ENCODE results near the gene RNF217. TPM values are rescaled to one million over a fixed set of nuclear protein-coding genes. Genes with fewer than 3 reads are reported as not detected.
A peak's percentile ranks its signal among the peaks of the same experiment; 100 is the strongest.
"Not testable (repeated sequence)": the region's sequence is repeated elsewhere in the genome, so short reads cannot be mapped to it uniquely, and the experiment has no call there.

Gene RNF217
- total RNA-seq, 1 donor from 2014 or later, result 25.5 TPM

GRCh38 chr6:124962639-124963415 is 590 bp downstream of the RNF217 start:
- TF ChIP-seq, protein P1, sequence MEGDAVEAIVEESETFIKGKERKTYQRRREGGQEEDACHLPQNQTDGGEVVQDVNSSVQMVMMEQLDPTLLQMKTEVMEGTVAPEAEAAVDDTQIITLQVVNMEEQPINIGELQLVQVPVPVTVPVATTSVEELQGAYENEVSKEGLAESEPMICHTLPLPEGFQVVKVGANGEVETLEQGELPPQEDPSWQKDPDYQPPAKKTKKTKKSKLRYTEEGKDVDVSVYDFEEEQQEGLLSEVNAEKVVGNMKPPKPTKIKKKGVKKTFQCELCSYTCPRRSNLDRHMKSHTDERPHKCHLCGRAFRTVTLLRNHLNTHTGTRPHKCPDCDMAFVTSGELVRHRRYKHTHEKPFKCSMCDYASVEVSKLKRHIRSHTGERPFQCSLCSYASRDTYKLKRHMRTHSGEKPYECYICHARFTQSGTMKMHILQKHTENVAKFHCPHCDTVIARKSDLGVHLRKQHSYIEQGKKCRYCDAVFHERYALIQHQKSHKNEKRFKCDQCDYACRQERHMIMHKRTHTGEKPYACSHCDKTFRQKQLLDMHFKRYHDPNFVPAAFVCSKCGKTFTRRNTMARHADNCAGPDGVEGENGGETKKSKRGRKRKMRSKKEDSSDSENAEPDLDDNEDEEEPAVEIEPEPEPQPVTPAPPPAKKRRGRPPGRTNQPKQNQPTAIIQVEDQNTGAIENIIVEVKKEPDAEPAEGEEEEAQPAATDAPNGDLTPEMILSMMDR (IDR thresholded peaks at IDR 0.05), result no peak
- Histone ChIP-seq H3K4me1 (peaks cover 45% of the 10 kb centered on the region), H3K36me3 (peaks cover 3% of the 10 kb centered on the region), H3K27ac (peak overlapping the region; percentile 91), H3K4me3 (peak overlapping the region; percentile 90), H3K27me3 (ENCODE audit: low read depth) (no peaks in the 10 kb centered on the region), H3K9me3 (no peaks in the 10 kb centered on the region)
- ATAC-seq, result peak; percentile 69
- peak; percentile 64 for DNase-seq
- intact Hi-C loops (cut with DNase I), result no loop called here

- Histone ChIP-seq H3K9me3 (no peaks in the 10 kb centered on the region), H3K27ac (peak overlapping the region; percentile 91), H3K4me3 (peak overlapping the region; percentile 90), H3K27me3 (ENCODE audit: low read depth) (no peaks in the 10 kb centered on the region), H3K36me3 (peaks cover 6% of the 10 kb centered on the region), H3K4me1 (peaks cover 45% of the 10 kb centered on the region)
- ATAC-seq, result peak; percentile 1 to 22
- TF ChIP-seq, protein P1 (IDR thresholded peaks at IDR 0.05), result no peak
- DNase-seq, result no peak
- intact Hi-C loops (cut with DNase I), result no loop called here
These were observed 1.2 kb downstream of the RNF217 start for GRCh38 chr6:124963416-124963785.

- peak overlapping the region; percentile 91 for H3K27ac ChIP-seq
- H3K9me3 ChIP-seq, result no peaks in the 10 kb centered on the region
- ATAC-seq (peak in 1 of 2 donors; percentile 25), DNase-seq (no peak)
- TF ChIP-seq, protein P1 (IDR thresholded peaks at IDR 0.05), result no peak
- intact Hi-C loops (cut with DNase I), result no loop called here
- peak overlapping the region; percentile 90 for H3K4me3 ChIP-seq
- peaks cover 6% of the 10 kb centered on the region for H3K36me3 ChIP-seq
- H3K4me1 ChIP-seq, result peaks cover 50% of the 10 kb centered on the region
- no peaks in the 10 kb centered on the region for H3K27me3 ChIP-seq (ENCODE audit: low read depth)
These were observed 1.9 kb downstream of the RNF217 start for GRCh38 chr6:124963831-124964763.

- Histone ChIP-seq H3K27me3 (ENCODE audit: low read depth) (no peaks in the 10 kb centered on the region), H3K9me3 (no peaks in the 10 kb centered on the region), H3K27ac (peak overlapping the region; percentile 91), H3K4me1 (peaks cover 50% of the 10 kb centered on the region), H3K4me3 (peak overlapping the region; percentile 90), H3K36me3 (peaks cover 6% of the 10 kb centered on the region)
- ATAC-seq (no peak), DNase-seq (no peak)
- TF ChIP-seq, protein P1 (IDR thresholded peaks at IDR 0.05), result no peak
- intact Hi-C loops (cut with DNase I), result no loop called here
These were observed 2.5 kb downstream of the RNF217 start for GRCh38 chr6:124964764-124965105.

GRCh38 chr6:124965424-124965850 is 3.2 kb downstream of the RNF217 start:
- intact Hi-C loops (cut with DNase I); H3K27me3 ChIP-seq (ENCODE audit: low read depth); H3K9me3 ChIP-seq; H3K36me3 ChIP-seq; ATAC-seq; H3K27ac ChIP-seq; DNase-seq: not testable (repeated sequence)
- Histone ChIP-seq H3K4me1 (peaks cover 49% of the 10 kb centered on the region), H3K4me3 (peak overlapping the region; percentile 90)
